Astrocyte (in vitro differentiated cells and primary cell): ENCODE data around the gene FLNC.

ENCODE experiments used
- CTCF ChIP-seq: IDR thresholded peaks from 2 replicates; pipeline ENCODE4 v1.5.1; 2011; ENCODE audit warnings: low read depth, mild to moderate bottlenecking, inconsistent platforms, low read length, moderate library complexity; ENCODE audit not compliant: insufficient read depth
- EZH2 ChIP-seq: IDR thresholded peaks from 2 replicates; pipeline ENCODE4 v1.6.1; 2012; ENCODE audit warnings: mild to moderate bottlenecking, low read length, inconsistent platforms; ENCODE audit not compliant: insufficient read depth

GRCh38 chr7:128799451-128799850 lies 30.8 kb upstream of the FLNC start:
- no peak for TF ChIP-seq CTCF
- no peak for TF ChIP-seq EZH2
